ENCODE results near the gene GSDMA.
A peak's percentile ranks its signal among the peaks of the same experiment; 100 is the strongest.

The GSDMA gene

DNA sequence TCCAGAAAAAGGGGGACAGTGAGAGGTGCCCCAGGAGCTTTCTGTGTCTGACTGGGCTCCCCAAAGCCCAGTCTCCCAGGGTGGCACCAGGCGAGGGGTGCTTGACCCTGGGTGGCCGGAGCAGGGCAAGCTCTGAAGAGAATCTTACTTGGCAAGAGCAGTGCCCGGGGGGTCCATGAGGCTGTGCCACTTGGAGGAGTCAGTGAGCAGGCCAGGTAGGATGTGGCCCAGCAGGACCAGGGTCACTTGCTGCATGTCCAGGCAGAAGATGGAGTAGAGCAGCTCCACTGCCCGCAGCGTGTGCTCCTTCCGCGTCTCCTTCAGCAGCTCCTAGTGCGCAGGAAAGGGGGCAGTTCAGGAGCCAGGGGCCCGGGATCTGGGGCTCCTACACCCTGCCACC is 59.7 kb downstream of the GSDMA start:
- H3K36me3 ChIP-seq (ENCODE audit: control insufficient read depth, insufficient read depth, low read length): peaks cover 62% of the 10 kb centered on the region
- H3K4me1 ChIP-seq (ENCODE audit: control insufficient read depth, insufficient read depth, low read length): peaks cover 6% of the 10 kb centered on the region

DNA sequence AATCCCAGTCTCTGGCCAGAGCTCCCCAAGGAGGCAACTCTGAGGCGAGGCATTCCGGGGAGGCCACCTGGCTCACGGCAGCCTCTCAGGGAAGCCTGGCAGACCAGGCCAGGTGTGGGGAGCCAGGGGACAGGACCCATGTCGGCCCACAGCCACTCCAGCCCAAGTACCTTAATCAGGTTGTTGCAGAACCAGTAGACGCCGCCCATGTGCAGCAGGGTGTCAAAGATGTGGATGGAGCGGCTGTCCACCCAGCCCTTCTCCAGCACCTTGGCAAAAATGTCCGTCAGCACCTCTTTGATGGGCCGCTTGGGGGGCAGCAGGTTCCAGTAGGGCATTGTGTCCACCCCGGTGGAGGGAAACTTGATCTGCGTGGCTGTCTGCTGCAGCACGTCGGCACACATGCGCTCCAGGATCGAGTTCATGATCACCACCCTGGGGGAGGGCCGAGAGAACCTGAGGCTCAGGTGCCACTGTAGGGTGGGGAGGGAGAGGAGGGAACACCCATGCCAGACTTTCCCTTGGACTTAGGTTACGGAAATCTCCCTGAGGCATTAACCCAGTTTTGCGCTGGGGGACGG is 60.2 kb downstream of the GSDMA start:
- H3K36me3 ChIP-seq (ENCODE audit: control insufficient read depth, insufficient read depth, low read length): peaks cover 62% of the 10 kb centered on the region
- no peak overlapping the region for H3K9ac ChIP-seq (ENCODE audit: low read depth, low read length)
- H3K4me3 ChIP-seq (ENCODE audit: low read depth, low read length): no peak overlapping the region
- no peaks in the 10 kb centered on the region for H3K9me3 ChIP-seq (ENCODE audit: control insufficient read depth, insufficient read depth, low read length)
- no peaks in the 10 kb centered on the region for H3K27me3 ChIP-seq (ENCODE audit: control insufficient read depth, insufficient read depth, low read length)
- H3K4me1 ChIP-seq (ENCODE audit: control insufficient read depth, insufficient read depth, low read length): peaks cover 3% of the 10 kb centered on the region

More for the DNA sequence above, 59.7 kb downstream of the GSDMA start:
- H3K9me3 ChIP-seq (ENCODE audit: control insufficient read depth, insufficient read depth, low read length): no peaks in the 10 kb centered on the region
- no peak overlapping the region for H3K4me3 ChIP-seq (ENCODE audit: low read depth, low read length)
- H3K9ac ChIP-seq (ENCODE audit: low read depth, low read length): no peak overlapping the region
- no peaks in the 10 kb centered on the region for H3K27me3 ChIP-seq (ENCODE audit: control insufficient read depth, insufficient read depth, low read length)

DNA sequence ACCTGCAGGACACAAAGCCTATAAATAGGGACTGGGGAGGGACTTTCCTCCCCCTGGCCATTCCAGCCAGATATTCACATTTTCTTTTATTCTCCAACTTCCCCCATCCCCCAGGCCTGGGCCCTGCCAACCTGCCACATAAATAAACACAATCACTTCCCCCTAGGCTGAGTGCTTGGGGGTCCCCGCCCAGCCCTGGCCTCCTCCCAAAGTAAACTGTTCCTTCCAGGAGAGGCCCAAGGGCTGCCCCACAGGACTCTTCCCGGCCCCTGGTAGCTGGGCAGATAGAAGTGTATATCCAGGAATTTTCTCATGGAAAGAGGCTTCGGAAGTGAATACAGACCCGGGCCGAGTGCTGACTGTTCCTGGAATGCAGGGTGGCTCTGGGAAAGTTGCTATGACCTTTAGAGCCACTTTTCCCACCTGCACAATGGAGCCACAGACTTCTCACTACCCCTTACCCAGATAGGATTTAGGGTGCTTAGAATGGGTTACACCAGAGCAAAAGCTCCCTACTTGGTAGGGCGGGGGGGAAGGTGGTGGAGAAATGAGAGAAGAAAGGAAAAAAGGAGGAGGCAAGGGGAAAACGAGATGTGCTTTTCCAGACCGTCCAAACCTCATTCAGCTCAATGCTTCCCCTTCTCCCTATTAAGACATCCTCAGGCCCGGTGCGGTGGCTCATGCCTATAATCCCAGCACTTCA is 60.9 kb downstream of the GSDMA start:
- Histone ChIP-seq H3K9ac (ENCODE audit: low read depth, low read length) (peak overlapping the region; percentile 37), H3K4me3 (ENCODE audit: low read depth, low read length) (no peak overlapping the region), H3K4me1 (ENCODE audit: control insufficient read depth, insufficient read depth, low read length) (no peaks in the 10 kb centered on the region), H3K27me3 (ENCODE audit: control insufficient read depth, insufficient read depth, low read length) (no peaks in the 10 kb centered on the region), H3K36me3 (ENCODE audit: control insufficient read depth, insufficient read depth, low read length) (peaks cover 60% of the 10 kb centered on the region), H3K9me3 (ENCODE audit: control insufficient read depth, insufficient read depth, low read length) (no peaks in the 10 kb centered on the region)

DNA sequence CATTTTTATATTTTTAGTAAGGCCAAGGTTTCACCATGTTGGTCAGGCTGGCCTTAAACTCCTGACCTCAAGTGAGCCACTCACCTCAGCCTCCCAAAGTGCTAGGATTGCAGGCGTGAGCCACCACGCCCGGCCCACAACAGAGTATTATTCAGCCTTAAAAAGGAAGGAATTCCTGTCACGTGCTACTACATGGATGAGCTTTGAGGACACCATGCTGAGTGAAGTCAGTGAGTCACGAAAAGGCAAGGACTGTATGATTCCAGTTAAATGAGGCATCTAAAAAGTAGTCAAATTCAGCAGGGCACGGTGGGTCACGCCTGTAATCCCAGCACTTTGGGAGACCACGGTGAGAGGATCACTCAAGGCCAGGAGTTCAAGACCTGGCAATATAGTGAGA is 62.1 kb downstream of the GSDMA start:
- H3K36me3 ChIP-seq (ENCODE audit: control insufficient read depth, insufficient read depth, low read length): peaks cover 59% of the 10 kb centered on the region
- H3K4me3 ChIP-seq (ENCODE audit: low read depth, low read length): no peak overlapping the region
- no peak overlapping the region for H3K9ac ChIP-seq (ENCODE audit: low read depth, low read length)
- no peaks in the 10 kb centered on the region for H3K27me3 ChIP-seq (ENCODE audit: control insufficient read depth, insufficient read depth, low read length)
- no peaks in the 10 kb centered on the region for H3K9me3 ChIP-seq (ENCODE audit: control insufficient read depth, insufficient read depth, low read length)
- H3K4me1 ChIP-seq (ENCODE audit: control insufficient read depth, insufficient read depth, low read length): no peaks in the 10 kb centered on the region

DNA sequence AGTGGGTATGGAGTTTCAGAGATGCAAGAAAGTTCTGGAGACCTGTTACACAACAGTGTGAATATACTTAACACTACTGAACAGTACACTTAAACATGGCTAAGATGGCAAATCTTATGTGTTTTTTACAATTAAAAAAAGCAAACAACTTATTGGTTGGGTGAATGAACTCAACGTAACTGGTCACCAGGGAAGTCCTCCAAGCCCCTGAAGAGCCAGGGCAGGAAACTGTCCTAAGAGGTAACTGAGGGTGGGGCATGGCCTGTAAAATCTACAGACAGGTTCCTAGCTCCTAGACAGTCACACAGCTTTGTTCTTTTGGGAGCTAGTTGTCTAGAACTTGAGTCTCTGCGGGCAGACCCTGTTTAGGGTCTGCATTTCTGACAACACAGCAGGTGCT is 62.8 kb downstream of the GSDMA start:
- H3K9ac ChIP-seq (ENCODE audit: low read depth, low read length): no peak overlapping the region
- H3K4me3 ChIP-seq (ENCODE audit: low read depth, low read length): no peak overlapping the region
- no peaks in the 10 kb centered on the region for H3K4me1 ChIP-seq (ENCODE audit: control insufficient read depth, insufficient read depth, low read length)
- H3K9me3 ChIP-seq (ENCODE audit: control insufficient read depth, insufficient read depth, low read length): no peaks in the 10 kb centered on the region
- peaks cover 55% of the 10 kb centered on the region for H3K36me3 ChIP-seq (ENCODE audit: control insufficient read depth, insufficient read depth, low read length)
- H3K27me3 ChIP-seq (ENCODE audit: control insufficient read depth, insufficient read depth, low read length): no peaks in the 10 kb centered on the region

DNA sequence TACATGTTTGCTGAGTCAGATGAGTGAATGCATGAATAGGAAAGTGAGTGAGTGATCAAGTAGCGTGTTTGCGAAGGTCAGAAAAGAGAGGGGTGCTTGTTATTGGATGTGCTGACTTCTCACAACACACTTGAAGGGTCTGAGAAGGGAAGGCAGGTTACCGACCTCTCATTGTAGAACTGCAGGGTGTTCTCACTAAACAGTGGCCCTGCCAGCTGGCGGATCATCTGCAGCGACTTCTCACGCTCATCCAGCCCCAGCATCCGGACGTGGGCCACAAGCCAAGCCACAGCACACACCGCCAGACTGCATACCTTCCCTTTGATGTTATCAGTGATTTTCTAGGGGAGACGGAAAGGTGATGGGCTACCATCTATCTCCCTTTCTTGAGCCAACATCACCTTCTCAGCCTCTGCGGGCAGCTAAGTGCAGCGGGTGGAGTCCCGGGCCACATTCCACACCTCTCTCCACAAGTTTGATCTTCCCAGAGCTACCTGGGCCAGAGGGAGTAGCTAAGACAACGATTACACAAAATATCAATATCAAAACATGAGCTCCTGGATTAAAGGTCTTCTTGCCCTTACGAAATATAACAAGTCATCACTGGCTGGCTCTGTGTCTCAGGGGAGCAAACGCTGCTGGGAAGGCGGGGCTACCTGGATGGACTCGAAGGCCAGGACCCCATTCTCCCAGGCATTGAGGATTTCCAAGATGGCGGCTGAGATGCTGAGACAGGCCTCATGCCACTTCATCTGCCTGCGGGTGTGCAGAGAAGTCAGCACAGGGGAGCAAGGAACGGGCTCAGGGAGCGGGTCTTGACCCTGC is 63.4 kb downstream of the GSDMA start:
- Histone ChIP-seq H3K27me3 (ENCODE audit: control insufficient read depth, insufficient read depth, low read length) (no peaks in the 10 kb centered on the region), H3K36me3 (ENCODE audit: control insufficient read depth, insufficient read depth, low read length) (peaks cover 61% of the 10 kb centered on the region), H3K9me3 (ENCODE audit: control insufficient read depth, insufficient read depth, low read length) (no peaks in the 10 kb centered on the region), H3K9ac (ENCODE audit: low read depth, low read length) (no peak overlapping the region), H3K4me3 (ENCODE audit: low read depth, low read length) (no peak overlapping the region), H3K4me1 (ENCODE audit: control insufficient read depth, insufficient read depth, low read length) (no peaks in the 10 kb centered on the region)

DNA sequence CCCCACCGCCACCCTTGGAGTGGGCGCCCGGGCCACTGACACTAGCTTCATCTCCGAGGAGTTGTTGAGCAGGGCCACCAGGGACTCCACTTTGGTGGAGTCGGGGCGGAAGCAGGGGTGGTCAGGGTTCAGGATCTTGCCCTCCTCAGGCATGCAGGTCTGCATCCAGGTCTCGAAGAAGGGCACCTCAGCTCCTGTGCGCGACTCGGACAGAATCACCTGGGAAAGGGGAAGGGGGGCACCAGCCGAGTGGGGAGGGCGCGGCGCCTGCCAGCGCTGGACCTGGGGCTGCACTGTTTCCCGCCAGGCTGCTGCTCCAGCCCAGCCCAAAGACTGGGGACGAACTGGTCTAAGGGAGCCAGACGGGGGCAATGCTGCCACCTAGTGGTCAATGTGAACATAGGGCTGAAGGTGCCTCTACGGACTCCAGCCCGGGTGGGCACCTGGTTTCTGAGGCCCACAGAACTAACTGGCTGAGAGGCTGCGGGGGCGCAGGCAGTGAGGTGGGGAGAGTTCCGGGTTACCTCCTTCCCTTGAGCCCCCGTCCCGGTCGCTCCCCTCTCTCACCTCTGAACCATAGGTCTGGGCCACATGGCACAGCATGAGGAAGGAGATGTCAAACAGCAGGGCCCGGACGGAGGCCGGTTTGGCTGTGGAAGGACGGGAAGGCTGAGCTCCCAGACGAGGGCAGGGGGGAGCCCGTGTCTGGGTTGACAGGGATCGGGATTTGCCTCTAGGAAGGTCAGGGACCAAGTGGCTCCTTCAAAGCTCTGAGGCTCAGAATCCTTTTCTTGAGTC is 64.2 kb downstream of the GSDMA start:
- H3K9me3 ChIP-seq (ENCODE audit: control insufficient read depth, insufficient read depth, low read length): no peaks in the 10 kb centered on the region
- no peak overlapping the region for H3K4me3 ChIP-seq (ENCODE audit: low read depth, low read length)
- no peak overlapping the region for H3K9ac ChIP-seq (ENCODE audit: low read depth, low read length)
- no peaks in the 10 kb centered on the region for H3K4me1 ChIP-seq (ENCODE audit: control insufficient read depth, insufficient read depth, low read length)
- H3K36me3 ChIP-seq (ENCODE audit: control insufficient read depth, insufficient read depth, low read length): peaks cover 60% of the 10 kb centered on the region
- H3K27me3 ChIP-seq (ENCODE audit: control insufficient read depth, insufficient read depth, low read length): no peaks in the 10 kb centered on the region

Measured in iPS-15b (cell line).